H9 (cell line): Measurements from ENCODE around the gene HKDC1. TPM values are rescaled to one million over a fixed set of nuclear protein-coding genes. Genes with fewer than 3 reads are reported as not detected.

Source experiments
- DNase-seq: peaks from one replicate; pipeline ENCODE4 v3.0.0-alpha.2; 2017
- H2AFZ ChIP-seq: one replicate; pipeline ENCODE4 v1.6.1; 2013; ENCODE audit warnings: mild to moderate bottlenecking, low read length, control low read depth, moderate library complexity
- H2AK5ac ChIP-seq: 2 replicates; pipeline ENCODE4 v1.6.1; 2013; ENCODE audit warnings: low read length, control low read depth, mixed read lengths; ENCODE audit not compliant: insufficient read length
- H2BK120ac ChIP-seq: one replicate; pipeline ENCODE4 v1.6.1; 2013; ENCODE audit warnings: low read depth, mild to moderate bottlenecking, low read length, control low read depth, inconsistent platforms; ENCODE audit not compliant: poor library complexity, severe bottlenecking
- H2BK12ac ChIP-seq: 2 replicates; pipeline ENCODE4 v1.6.1; 2013; ENCODE audit warnings: low read length, control low read depth, mixed read lengths, low read depth; ENCODE audit not compliant: insufficient read length
- H2BK15ac ChIP-seq: 2 replicates; pipeline ENCODE4 v1.6.1; 2013; ENCODE audit warnings: low read depth, low read length, control low read depth
- H2BK20ac ChIP-seq: one replicate; pipeline ENCODE4 v1.6.1; 2013; ENCODE audit warnings: low read depth, mild to moderate bottlenecking, low read length, control low read depth, inconsistent platforms; ENCODE audit not compliant: poor library complexity, severe bottlenecking
- H2BK5ac ChIP-seq: 2 replicates; pipeline ENCODE4 v1.6.1; 2013; ENCODE audit warnings: low read length, control low read depth, mixed read lengths; ENCODE audit not compliant: insufficient read length
- H3K14ac ChIP-seq: 2 replicates; pipeline ENCODE4 v1.6.1; 2013; ENCODE audit warnings: low read length, control low read depth; ENCODE audit not compliant: insufficient read depth
- H3K18ac ChIP-seq: 2 replicates; pipeline ENCODE4 v1.6.1; 2013; ENCODE audit warnings: low read depth, mild to moderate bottlenecking, mixed read lengths, low read length, control low read depth; ENCODE audit not compliant: insufficient read length
- H3K23ac ChIP-seq: 2 replicates; pipeline ENCODE4 v1.6.1; 2013; ENCODE audit warnings: low read length, control low read depth, mixed read lengths, low read depth; ENCODE audit not compliant: insufficient read length
- H3K23me2 ChIP-seq: 2 replicates; pipeline ENCODE4 v1.6.1; 2013; ENCODE audit warnings: low read depth, mild to moderate bottlenecking, mixed read lengths, low read length, control low read depth; ENCODE audit not compliant: insufficient read length, poor library complexity, severe bottlenecking
- H3K27ac ChIP-seq: 2 replicates; pipeline ENCODE4 v1.5.1; 2013; ENCODE audit warnings: low read length, control low read depth, mixed read lengths, low read depth; ENCODE audit not compliant: insufficient read length
- H3K27me3 ChIP-seq: 2 replicates; pipeline ENCODE4 v1.6.1; 2013; ENCODE audit warnings: low read length, control low read depth, inconsistent platforms; ENCODE audit not compliant: insufficient read depth
- H3K4ac ChIP-seq: 2 replicates; pipeline ENCODE4 v1.6.1; 2013; ENCODE audit warnings: low read depth, mild to moderate bottlenecking, control low read depth, inconsistent platforms, low read length, moderate library complexity
- H3K4me1 ChIP-seq: 2 replicates; pipeline ENCODE4 v1.6.1; 2013; ENCODE audit warnings: low read length, control low read depth, inconsistent platforms; ENCODE audit not compliant: insufficient read depth
- H3K4me2 ChIP-seq: 2 replicates; pipeline ENCODE4 v1.6.1; 2013; ENCODE audit warnings: low read length, control low read depth, mixed read lengths; ENCODE audit not compliant: insufficient read length, insufficient read depth
- H3K56ac ChIP-seq: 2 replicates; pipeline ENCODE4 v1.6.1; 2013; ENCODE audit warnings: low read depth, mild to moderate bottlenecking, mixed read lengths, low read length, control low read depth; ENCODE audit not compliant: insufficient read length
- H3K79me1 ChIP-seq: 2 replicates; pipeline ENCODE4 v1.6.1; 2013; ENCODE audit warnings: low read depth, mild to moderate bottlenecking, moderate library complexity, low read length, control low read depth, inconsistent platforms; ENCODE audit not compliant: insufficient read depth, poor library complexity, severe bottlenecking
- H3K79me2 ChIP-seq: 2 replicates; pipeline ENCODE4 v1.6.1; 2013; ENCODE audit warnings: low read length, control low read depth, inconsistent platforms; ENCODE audit not compliant: insufficient read depth
- H3K9ac ChIP-seq: 2 replicates; pipeline ENCODE4 v1.6.1; 2013; ENCODE audit warnings: low read length, control low read depth, mixed read lengths; ENCODE audit not compliant: insufficient read length; ENCODE audit errors: extremely low read depth
- H3K9me3 ChIP-seq: one replicate; pipeline ENCODE4 v1.6.1; 2013; ENCODE audit warnings: low read depth, low read length, inconsistent platforms; ENCODE audit not compliant: control insufficient read depth
- H3T11ph ChIP-seq: one replicate; pipeline ENCODE4 v1.6.1; 2013; ENCODE audit warnings: mild to moderate bottlenecking, low read length, control low read depth, inconsistent platforms
- H4K20me1 ChIP-seq: one replicate; pipeline ENCODE4 v1.6.1; 2013; ENCODE audit not compliant: control insufficient read depth, insufficient read length, insufficient read depth
- H4K5ac ChIP-seq: 2 replicates; pipeline ENCODE4 v1.6.1; 2013; ENCODE audit warnings: low read depth, mild to moderate bottlenecking, mixed read lengths, low read length, control low read depth; ENCODE audit not compliant: insufficient read length
- H4K8ac ChIP-seq: replicated peaks from 2 replicates; pipeline ENCODE4 v1.6.1; 2013; ENCODE audit warnings: low read length, control low read depth, mixed read lengths, low read depth; ENCODE audit not compliant: insufficient read length
- H4K91ac ChIP-seq: 2 replicates; pipeline ENCODE4 v1.6.1; 2013; ENCODE audit warnings: low read depth, mild to moderate bottlenecking, moderate library complexity, mixed read lengths, low read length, control low read depth; ENCODE audit not compliant: insufficient read length
- H3K27ac Mint-ChIP-seq, 3 experiments: 2 replicates in 2 of 3; 3 replicates in 1 of 3; pipeline ENCODE4 v1.8.0; 2020 to 2021; ENCODE audit warnings: mixed read lengths in 3 of 3, mild to moderate bottlenecking in 1 of 3, moderate library complexity in 1 of 3
- H3K27me3 Mint-ChIP-seq: 2 replicates; pipeline ENCODE4 v1.8.0; 2021; ENCODE audit warnings: low read depth, mild to moderate bottlenecking, moderate library complexity, mixed read lengths
- H3K36me3 Mint-ChIP-seq, 3 experiments: 2 replicates in 2 of 3; 3 replicates in 1 of 3; pipeline ENCODE4 v1.8.0; 2020 to 2021; ENCODE audit warnings: low read depth in 3 of 3, mixed read lengths in 3 of 3; ENCODE audit not compliant: insufficient read depth in 1 of 3
- H3K4me1 Mint-ChIP-seq, 2 experiments: 2 replicates each; pipeline ENCODE4 v1.8.0; 2020; ENCODE audit warnings: mixed read lengths in 2 of 2
- H3K4me3 Mint-ChIP-seq, 2 experiments: 2 replicates in 1 of 2; 3 replicates in 1 of 2; pipeline ENCODE4 v1.8.0; 2020 to 2021; ENCODE audit warnings: mild to moderate bottlenecking in 2 of 2, mixed read lengths in 2 of 2, moderate library complexity in 1 of 2
- H3K9me3 Mint-ChIP-seq, 2 experiments: 2 replicates in 1 of 2; 3 replicates in 1 of 2; pipeline ENCODE4 v1.8.0; 2020; ENCODE audit warnings: mild to moderate bottlenecking in 2 of 2, mixed read lengths in 2 of 2, moderate library complexity in 1 of 2
- CTCF ChIP-seq: fragments of 200-600 bp; sonication (generic); conservative IDR thresholded peaks from 3 replicates; pipeline ENCODE4 v1.8.0; 2021; ENCODE audit warnings: antibody characterized with exemption, mild to moderate bottlenecking
- WGBS: extraction: QIAGEN DNeasy Blood & Tissue Kit; methylation state at CpG from one replicate; pipeline ENCODE4 v1.1.7; 2013; ENCODE audit warnings: missing lambda C conversion rate, low lambda C conversion rate, mixed read lengths; ENCODE audit not compliant: insufficient read length; ENCODE audit errors: extremely low coverage; 5-methylcytosine and 5-hydroxymethylcytosine counted together
- total RNA-seq: library from RNA; stranded (reverse); gene quantifications from 2 replicates; pipeline ENCODE4 v1.2.1, GENCODE V29; 2021

HKDC1 gene
- total RNA-seq, 1 experiment from 2014 or later: not detected

DNA sequence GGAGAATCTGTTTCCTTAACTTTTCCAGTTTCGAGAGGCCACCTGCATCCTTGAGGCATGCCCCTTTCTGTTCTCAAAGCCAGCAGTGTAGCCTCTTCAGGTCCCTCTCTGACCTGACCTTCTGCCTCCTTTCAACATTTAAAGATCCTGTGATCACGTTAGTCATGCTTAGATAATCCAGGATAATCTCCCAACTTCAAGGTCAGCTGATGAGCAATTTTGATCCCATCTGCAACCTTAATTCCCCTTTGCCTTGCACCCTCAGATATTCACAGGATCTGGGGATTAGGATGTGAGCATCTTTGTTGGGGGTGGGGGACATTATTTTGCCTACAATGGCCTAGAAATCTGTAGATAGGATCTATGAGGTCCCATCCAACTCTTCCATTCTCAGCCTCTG is 8.0 kb downstream of the HKDC1 start:
- H3K23ac ChIP-seq: no peak overlapping the region
- no peak overlapping the region for H2BK20ac ChIP-seq
- no peak for TF ChIP-seq CTCF
- Mint-ChIP-seq H3K27ac (no peak overlapping the region), H3K27me3 (peaks cover 2% of the 10 kb centered on the region), H3K36me3 (no peaks in the 10 kb centered on the region), H3K9me3 (no peaks in the 10 kb centered on the region), H3K4me1 (peaks cover 11 to 19% of the 10 kb centered on the region in 2 experiments), H3K4me3 (no peak overlapping the region)
- no peak for DNase-seq
- H3K79me1 ChIP-seq: no peaks in the 10 kb centered on the region
- no peaks in the 10 kb centered on the region; the same call in 1 of the 2 replicates for H3K27me3 ChIP-seq
- no peaks in the 10 kb centered on the region for H3K79me2 ChIP-seq
- no peak overlapping the region for H3K27ac ChIP-seq
- no peak overlapping the region for H2BK15ac ChIP-seq
- no peak overlapping the region for H3T11ph ChIP-seq
- no peak overlapping the region for H3K56ac ChIP-seq
- no peak overlapping the region for H3K18ac ChIP-seq
- H2BK5ac ChIP-seq: no peak overlapping the region
- no peak overlapping the region for H2AK5ac ChIP-seq
- H2BK120ac ChIP-seq: no peak overlapping the region
- no peak overlapping the region for H3K14ac ChIP-seq
- no peak overlapping the region for H4K8ac ChIP-seq
- no peak overlapping the region for H4K5ac ChIP-seq
- no peak overlapping the region for H4K91ac ChIP-seq
- no peak overlapping the region for H3K4ac ChIP-seq
- H3K4me1 ChIP-seq: peaks cover 6% of the 10 kb centered on the region; the same call in 1 of the 2 replicates
- no peak overlapping the region for H2AFZ ChIP-seq
- H3K9ac ChIP-seq: no peak overlapping the region
- no peak overlapping the region for H3K4me2 ChIP-seq
- no CpG with 5 or more reads among the region's 2 CpGs for WGBS
- no peaks in the 10 kb centered on the region for H4K20me1 ChIP-seq
- no peak overlapping the region for H2BK12ac ChIP-seq
- no peaks in the 10 kb centered on the region for H3K9me3 ChIP-seq
- H3K23me2 ChIP-seq: no peaks in the 10 kb centered on the region
